Activated CD4-positive, alpha-beta T cell treated with anti-CD3 and anti-CD28 coated beads for 4 hours (primary cell): Measurements from ENCODE around the gene FBXO7.

Experiments used
- DNase-seq, 2 donors: peaks; one replicate each; pipeline ENCODE4 v3.0.0-alpha.2; 2020

Gene FBXO7

DNA sequence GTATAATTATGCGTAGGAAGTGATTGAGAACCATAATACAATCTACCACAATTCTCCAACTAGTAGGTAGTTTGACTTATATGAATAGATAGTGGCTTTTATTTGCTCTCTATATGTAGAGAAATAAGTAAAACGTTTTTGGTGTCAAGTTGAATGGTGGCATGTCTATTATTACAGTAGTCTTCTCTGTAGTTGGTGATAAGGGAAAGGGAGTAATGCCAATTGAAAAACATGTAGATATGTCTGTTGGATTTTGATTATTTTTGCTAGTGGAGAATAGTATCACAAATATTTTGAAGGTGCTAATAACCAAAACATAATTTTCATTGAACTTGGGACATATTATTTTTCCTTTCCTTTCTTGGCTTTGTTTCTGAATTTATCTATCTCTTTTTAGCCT lies 17.5 kb downstream of the FBXO7 start:
- DNase-seq: no peak

DNA sequence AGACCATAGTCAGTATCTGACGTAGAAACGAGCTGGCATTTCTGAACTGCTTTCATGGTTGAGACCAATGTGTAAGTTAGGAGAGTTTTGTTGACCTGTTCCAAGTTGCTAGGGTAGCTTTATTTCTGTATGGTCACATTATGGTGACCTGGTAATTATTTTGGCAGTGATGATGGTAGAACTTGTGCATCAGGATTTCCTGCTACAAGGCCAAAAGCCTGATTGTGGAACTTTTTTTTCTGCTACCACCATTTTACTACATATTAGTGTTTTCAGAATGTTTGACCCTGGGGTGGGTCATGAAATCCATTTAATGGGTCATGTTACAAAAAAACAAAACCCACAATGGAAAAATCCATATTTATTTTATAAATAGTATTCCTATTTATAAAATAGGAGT lies 18.9 kb downstream of the FBXO7 start:
- DNase-seq: no peak

DNA sequence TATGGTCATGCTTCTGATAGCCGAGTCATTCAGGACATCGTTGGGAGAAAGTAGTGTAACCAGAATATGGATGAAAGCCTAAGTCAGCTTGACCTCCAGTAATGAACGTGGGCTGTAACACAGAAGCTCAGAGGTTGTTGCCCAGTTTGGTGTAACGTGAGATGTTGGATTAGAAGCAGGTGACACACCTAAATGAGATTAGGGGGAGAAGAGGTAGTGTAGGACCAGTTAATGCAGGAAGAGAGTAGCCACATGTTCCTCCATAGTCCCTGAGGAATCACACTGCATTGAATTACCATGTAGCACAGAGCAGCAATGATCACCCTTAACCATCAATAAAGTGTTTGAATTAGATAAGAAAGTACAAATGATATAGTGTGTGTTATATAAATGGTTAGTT lies 20.4 kb downstream of the FBXO7 start:
- DNase-seq: no peak

DNA sequence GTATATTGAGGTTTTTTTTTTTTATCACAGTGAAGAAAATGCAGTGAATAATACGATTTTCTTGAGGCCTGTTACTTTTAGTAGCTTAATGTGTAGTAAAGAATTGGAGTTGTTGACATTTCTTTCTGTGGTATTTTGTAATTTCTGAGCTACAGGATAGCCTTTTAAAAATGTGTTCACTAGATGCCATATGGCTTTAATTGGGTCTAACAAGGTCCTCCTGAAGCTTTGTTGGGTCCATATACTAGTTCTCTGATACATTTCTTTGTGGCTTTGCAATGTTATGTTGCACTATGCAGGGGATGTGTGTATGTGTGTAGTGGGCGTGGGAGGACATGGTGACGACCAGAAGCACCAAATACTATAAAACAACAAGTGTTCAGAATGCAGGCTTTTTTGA lies 25.1 kb downstream of the FBXO7 start:
- no peak for DNase-seq

DNA sequence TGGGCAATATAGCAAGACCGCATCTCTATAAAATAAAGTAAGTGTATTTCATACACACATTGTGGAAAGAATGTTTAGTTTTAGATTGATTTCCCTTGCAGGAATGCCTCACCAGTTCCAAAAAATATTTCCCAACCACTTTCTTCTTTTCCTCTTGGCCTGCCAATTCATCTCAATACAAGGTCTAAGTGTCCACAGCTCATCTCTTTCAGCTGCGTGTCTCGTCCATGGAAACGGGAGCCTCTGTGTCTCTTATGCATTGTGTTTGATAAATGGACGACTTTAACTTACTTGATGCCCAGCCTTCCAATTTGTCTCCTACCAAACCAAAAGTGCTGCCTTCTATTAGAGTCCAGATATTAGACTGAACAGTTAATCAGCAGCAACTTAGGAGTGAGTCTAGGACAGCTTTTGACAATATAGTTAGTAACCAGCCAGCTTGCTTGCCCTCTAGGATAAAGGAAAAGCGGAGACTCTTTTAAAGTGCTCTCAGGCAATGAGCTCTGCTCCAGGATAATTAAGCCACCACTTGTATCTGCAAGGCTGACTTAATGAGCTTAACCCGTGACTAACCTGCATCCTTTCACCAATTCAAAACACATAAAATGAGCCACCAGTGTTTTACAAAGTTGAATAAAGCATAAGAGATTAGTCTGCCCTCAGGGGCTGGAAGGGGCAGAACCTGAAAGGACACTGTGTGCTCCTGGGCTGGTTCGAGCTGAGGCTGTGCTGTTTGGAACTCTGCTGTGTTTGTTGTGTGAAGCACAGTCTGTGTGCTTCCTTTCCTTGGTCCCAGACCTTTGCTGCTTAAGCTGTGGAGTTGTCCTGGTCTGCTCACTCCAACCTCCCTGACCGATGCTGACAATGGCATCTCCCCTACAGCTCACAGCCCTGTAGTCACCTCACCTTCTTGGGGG lies 27.5 kb downstream of the FBXO7 start:
- DNase-seq: no peak

DNA sequence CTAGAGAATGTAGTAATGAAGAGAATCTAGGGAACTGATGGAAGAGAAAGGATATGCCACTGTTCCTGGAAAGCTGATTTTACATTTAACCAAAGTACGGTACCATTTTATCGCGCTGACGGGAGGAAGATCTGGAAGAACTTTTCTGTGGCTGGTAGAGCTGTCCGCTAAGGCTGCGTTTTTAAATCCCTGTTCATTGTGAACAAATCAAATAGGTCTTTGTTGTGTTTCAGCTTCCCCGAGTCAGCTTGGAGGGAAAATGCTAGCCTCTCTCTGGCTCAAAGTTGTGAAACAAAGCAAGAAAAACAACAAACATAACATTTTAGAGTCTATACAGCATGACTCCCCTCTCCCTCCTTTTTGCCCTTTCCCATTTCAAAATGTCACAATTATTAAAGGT lies 34.4 kb downstream of the FBXO7 start:
- no peak for DNase-seq

DNA sequence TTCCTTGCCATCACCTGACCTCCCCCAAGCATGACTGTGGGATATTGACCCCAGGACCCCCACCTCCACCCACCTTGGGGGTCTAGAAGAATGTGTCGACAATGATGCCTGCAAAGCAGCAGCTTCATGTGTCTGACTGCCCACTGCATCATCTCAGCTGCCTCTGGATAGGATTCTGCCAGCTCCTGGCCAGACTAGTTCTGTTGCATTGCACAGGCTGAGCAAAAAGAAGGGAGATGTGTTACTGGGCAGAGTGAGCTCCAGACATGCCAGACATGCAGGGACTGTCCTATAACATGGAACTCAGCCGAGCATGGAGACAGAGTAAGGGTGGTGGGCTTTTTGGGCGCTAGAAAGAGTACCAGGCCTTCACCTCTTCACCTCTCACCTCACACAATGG lies 36.7 kb downstream of the FBXO7 start:
- no peak for DNase-seq

DNA sequence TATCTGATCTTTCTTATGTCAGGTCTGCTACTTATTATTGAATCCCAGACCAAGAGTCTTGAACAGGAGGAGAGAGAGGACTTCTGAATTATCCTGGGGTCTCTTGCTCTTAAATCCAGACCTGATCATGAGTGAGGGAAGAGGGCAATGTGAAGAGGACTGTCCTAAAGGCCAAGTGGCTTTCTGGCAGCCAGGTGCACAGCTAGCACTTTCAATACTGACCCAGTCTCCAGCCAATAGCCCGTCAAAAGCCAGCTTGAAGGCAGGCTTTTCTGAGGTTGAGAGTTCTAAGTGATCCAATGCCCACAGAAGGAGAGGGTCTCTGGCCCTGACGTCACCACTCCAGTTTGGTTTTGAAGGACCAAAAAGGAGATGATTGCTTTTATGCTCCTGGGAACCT lies 37.2 kb downstream of the FBXO7 start:
- no peak for DNase-seq

DNA sequence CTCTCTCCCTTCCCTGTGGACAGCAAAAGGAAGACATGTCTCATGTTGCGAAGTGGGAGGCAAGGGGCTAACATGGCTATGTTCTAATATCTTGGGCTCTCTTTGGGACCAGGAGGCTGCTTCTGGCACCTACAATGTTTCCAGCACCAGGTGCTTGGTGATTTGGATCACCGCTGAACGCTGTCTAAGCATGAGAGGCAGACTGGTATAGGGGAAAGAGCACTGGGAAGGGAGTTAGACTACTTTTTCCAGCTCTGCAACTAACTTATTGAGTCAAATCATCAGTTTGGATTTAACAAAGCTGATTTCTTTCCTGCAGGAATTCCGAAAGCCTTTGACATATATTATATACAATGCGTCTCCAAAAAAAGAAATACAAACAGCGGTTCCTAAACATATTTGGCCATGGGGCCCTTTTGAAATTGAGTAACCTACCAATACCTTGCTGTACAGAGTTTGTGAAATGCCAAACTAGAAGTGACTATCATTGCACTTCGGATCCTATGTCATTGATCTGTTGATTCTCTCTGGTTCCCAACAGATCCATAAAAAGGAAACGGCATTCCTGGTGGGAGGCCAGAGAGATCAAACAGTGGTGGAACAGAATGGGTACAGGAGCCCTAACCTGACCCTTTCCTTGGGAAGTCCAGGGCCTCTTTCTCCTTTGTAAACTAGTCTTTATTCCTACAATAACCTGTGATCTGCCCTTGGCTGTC lies 37.8 kb downstream of the FBXO7 start:
- no peak for DNase-seq

DNA sequence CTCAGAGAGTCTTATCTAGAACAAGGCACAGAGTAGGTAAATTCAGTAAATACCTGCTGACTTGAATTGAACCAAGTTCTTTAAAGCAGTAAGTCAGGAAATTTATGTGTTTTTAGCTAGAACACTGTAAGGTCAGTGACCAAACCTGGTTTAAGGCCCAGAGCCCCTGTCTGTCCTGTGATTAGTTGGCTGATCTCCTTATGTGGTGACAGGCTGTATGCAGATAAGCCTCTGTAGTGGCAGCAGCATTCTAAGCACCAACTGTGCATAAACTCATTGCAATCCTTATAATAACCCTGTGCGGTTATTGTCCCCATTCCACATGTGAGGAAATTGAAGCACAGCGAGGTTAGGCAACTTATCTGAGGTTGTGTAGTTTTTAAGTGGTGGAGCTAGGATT lies 40.5 kb downstream of the FBXO7 start:
- DNase-seq: no peak

DNA sequence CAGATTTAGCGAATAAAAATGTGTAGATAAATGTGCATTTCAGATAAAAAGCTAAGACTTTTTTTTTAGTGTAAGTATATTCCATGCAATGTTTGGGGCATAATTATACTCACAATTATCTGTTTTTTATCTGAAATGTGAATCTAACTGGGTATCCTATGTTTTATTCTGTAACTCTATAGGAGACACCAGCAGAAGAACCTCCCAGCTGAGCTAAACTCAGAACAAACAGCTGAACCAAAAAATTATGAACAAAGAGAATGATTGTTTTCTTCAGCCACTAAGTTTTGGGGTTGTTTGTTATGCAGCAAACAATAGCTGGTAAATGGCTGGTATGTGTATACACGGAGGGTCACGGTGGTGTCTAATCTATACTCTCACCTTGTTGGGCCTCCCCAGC lies 42.9 kb downstream of the FBXO7 start:
- no peak for DNase-seq

DNA sequence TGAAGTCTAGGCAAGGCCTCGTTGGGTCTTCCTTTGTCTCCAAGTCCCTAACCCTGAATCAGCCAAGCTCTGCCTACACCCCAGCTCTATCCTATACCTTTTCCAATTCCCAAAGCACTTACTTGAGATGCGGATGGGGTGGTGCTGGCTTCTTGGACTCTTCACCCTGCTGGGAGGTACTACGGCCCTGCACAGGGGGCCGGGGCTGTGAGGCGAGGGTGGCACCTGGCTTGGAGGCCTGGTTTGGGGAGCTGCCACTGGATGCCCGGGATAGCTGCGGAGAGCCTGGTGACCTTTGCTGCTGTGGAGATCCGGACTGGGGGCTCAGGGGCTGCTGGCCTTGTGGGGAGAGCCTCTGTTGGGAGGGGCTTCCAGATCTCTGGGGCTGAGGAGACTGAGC lies 43.3 kb downstream of the FBXO7 start:
- no peak for DNase-seq

DNA sequence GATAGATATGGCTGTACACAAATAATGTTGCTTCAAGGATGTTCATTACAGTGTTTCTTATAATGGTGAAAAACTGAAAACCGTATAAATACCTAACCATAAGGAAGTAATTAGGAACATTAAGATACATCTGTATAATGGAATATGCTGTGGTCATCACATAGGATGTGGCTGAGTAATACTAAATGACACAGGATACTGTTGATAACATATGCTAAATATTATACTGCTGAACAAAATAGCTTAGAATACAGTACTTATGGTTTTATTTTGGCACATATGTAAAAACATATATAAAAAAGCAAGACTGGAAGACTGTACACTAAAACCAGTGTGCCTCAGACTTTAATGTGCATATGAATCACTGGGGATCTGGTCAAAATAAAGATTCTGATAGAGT lies 43.8 kb downstream of the FBXO7 start:
- DNase-seq: no peak

DNA sequence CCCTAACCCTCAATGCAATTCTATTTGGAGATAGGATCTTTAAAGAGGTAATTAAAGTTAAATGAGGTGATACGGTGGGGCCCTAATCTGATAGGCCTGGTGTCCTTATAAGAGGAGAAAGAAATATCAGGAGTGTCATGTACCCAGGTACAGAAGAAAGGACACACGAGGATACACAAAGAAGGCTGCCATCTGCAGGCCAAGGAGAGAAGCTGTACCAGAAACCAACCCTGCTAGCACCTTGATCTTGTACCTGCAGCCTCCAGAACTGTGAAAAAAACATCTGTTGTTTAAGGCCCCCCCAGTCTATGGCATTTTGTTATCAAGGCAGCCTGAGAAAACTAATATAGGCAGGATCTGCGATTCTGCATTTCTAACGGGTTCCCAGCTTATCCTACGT lies 44.2 kb downstream of the FBXO7 start:
- no peak for DNase-seq

DNA sequence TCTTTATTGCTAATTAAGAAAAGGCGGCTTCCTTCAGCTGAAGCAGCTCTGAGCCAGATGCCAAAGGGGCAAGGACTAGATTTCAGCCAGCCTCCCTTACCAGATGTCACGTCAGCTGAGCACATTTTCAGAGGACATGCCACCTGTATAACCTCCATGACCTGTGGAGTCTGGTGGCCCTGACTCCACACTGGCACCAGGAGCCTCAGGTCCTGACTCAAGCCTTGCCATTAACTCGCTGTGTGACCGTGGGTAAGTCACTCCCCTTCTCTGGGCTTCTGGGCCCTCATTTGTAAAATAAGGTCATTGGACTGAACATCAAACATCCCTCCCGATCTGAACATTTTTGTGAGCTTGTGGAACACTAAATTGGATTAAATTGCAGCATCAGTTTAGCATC lies 46.0 kb downstream of the FBXO7 start:
- DNase-seq: no peak

DNA sequence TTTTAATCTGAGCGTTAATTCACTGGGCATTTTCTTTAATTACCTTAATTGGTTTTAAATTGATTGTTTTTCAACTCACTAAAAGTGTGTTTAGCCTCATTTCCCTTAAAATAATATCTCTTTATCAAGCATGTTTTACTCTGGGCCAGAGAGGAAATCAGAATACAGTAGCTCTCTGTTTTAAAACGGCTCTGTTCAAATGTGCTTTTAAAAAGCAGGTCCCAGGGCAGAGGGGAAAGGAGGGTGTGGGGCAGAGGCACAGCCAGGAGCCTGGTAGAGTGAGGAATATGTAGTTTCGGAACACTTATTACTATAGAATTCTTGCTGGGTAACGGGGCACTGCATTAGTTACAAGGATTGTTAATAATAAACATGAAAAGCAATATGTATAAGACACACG lies 47.6 kb downstream of the FBXO7 start:
- DNase-seq: no peak

DNA sequence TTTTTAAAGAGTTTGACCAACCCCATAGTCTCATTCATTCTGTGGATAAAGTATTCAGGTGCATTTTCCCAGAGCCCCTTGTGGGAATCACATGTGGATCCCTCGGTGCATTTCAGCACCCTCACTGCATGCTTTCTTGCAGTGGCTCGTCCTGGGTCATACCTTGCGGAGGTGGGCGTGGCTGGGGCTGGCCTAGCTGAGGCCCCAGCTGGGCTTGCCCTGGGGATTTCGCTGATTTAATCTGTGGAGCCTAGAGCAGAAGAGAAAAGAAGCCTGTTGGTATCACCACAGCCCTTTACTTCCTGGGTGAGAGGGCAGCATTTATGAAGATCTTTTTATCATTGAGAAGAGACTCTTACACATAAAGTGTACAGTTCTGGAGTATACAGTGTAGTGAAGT lies 53.1 kb downstream of the FBXO7 start:
- DNase-seq: no peak

DNA sequence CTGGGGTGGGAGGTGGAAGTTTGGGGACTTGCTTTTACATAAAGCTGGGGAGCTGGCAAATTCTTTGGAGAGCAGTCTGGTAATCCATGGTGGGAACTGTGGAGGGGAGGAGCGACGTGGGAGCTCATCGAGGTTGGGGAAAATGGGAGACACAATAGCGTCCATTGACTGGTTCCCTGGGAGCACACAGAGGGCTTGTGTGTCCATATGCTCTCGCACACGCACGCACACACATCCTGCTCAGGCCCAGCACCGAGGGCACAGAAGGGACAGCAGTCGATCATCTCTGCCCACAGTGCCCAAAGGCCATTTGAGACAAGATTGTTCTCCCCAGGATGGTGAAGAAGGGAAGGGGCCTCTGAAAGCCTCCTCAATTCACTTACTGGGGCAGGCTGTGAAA lies 53.7 kb downstream of the FBXO7 start:
- DNase-seq: no peak

DNA sequence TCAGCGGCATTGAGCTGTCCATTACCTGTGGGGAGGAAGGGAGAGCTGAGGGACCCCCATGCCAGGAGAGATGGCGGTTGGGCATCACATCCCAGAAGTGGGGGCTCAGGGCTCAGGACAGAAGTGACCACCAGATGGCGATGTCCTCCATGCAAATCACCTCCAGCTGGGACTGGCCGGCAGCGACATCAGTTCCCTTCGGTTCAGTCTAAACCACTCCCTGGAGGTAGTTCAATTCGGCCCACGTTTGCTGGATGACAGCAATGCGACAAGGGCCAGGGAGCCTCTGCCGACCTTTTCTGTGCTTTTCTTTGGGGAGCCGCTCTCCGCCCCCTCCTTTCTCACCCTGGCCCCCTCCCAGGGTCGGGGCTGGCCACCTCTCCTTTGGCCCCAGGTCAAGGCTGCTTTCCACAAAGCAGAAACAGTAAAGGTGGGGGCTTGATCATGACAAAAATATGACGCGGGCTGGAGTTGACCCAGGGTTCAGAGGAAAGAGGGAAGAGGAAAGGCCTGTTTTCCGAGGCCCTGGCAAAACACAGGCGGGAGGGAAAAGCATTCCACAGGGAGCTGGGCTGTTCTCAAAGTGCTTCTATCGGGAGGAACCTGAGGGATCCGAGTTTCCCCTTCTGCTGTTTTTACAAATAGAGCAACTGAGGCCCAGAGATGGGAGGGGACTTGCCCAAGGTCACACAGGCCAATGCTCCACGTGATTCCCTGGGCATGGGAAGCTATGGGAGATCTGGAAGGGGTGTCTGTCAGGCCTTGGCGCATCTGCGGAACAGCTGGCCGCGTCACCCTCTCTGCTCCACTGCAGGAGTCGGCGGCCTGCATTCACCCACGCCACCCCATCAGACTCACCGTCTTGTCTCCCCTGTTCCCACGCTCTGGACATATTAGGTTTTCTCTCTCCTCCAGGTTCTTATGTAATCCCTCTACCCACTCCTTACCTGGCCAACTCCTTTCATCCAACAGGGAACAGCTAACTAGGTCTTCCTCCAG lies 54.7 kb downstream of the FBXO7 start:
- peak; percentile 50 to 52 for DNase-seq

DNA sequence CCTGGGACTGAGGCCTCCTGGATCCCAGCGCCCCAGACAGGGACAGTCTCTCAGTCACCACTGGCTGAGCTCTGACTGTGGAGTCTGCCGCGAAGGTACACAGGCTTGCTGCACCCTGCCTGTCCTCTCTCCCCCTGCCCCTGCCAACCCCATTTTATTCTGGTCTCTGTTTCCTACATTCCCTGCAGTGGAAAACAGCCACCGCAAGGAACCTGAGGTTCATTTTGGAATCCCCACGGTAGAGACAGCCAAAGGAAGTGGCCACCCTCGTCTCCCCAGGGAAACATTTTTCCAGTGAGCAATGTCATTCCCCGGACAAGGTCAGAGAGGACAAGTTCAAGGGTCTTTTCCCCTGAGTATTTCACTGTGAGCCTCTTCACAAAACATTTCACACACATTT lies 56.6 kb downstream of the FBXO7 start:
- DNase-seq: no peak

DNA sequence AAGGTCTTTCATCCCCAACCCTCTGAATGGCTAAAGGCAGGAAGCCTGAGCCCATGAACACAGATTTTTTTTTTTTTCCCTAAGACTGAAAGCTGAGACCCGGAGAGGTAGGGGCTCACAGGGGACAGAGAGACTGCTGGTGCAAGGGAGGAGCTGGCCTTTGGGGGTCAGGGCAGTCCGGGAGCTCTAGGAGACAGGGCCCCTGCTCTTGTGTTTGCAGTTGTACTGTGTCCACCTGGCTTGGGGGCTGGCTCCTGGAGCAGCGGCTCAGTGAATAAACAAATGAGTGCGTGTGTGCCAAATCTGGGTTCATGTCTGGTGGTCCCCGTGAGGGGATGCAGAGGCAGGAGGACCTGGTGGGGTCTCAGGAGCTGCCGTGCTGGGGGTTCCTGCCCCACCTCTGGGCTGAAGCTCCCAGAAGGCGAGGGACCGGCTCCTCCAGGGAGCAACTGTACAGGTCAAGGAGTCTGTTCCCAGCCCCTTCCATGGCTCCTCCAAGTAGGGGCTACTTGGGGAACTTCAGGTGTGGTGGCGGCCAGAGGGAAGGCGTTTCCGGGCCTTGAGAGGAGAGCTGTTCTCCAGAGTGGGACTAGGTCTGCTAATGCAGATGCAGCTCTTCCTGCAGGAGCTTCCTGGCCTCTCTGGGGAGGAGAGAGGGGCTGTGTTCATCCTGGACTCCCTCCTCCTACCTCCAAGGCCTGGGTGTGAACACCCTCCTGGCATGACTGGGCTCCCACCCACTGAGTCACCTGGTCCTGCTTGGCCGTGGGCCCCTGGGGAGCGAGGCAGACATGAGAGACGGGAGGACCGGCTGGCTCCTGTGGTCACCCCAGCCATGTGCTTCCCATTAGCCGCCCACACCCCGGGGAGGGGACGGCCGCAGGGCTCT lies 57.6 kb downstream of the FBXO7 start:
- no peak for DNase-seq

DNA sequence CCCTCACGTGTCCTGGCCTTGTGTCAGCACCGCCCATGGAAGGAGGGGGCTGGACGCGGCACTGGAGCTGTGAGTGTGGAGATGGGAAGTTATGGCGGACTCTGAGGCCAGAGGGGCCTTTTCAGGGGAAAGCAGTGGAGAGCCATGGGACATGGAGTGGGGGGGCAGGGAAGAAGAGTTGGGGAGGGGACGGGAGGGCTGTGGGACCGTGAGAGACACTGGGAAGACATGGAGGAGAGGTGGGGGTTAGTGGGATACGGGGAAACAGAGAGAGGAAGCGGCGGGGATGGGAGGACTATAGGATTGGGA lies 58.2 kb downstream of the FBXO7 start:
- no peak for DNase-seq
